ENCODE data around the gene SLC39A11.
"Not testable (repeated sequence)": the region's sequence is repeated elsewhere in the genome, so short reads cannot be mapped to it uniquely, and the experiment has no call there.

Gene SLC39A11

GRCh38 chr17:73013816-73014663 lies 78.4 kb downstream of the SLC39A11 start:
- no peak for DNase-seq (ENCODE audit: extremely low read depth in 1 of 2, low read depth in 1 of 2)

GRCh38 chr17:73013301-73013700 lies 79.2 kb downstream of the SLC39A11 start:
- no peak for DNase-seq (ENCODE audit: extremely low read depth in 1 of 2, low read depth in 1 of 2)

GRCh38 chr17:73011016-73011486 lies 81.4 kb downstream of the SLC39A11 start:
- DNase-seq (ENCODE audit: extremely low read depth in 1 of 2, low read depth in 1 of 2) = no peak

GRCh38 chr17:73010414-73010813 lies 82.1 kb downstream of the SLC39A11 start:
- no peak for DNase-seq (ENCODE audit: extremely low read depth in 1 of 2, low read depth in 1 of 2)

GRCh38 chr17:73007407-73007806 lies 85.1 kb downstream of the SLC39A11 start:
- DNase-seq (ENCODE audit: extremely low read depth in 1 of 2, low read depth in 1 of 2) = no peak

GRCh38 chr17:73005360-73005759 lies 87.1 kb downstream of the SLC39A11 start:
- no peak for DNase-seq (ENCODE audit: extremely low read depth in 1 of 2, low read depth in 1 of 2)

- no peak for DNase-seq (ENCODE audit: extremely low read depth in 1 of 2, low read depth in 1 of 2)
Observed at GRCh38 chr17:73003487-73003886, 89.0 kb downstream of the SLC39A11 start.

- no peak for DNase-seq (ENCODE audit: extremely low read depth in 1 of 2, low read depth in 1 of 2)
Observed at GRCh38 chr17:73000832-73001231, 91.7 kb downstream of the SLC39A11 start.

- DNase-seq (ENCODE audit: extremely low read depth in 1 of 2, low read depth in 1 of 2) = not testable (repeated sequence)
Observed at GRCh38 chr17:72999474-72999873, 93.0 kb downstream of the SLC39A11 start.

- no peak for DNase-seq (ENCODE audit: extremely low read depth in 1 of 2, low read depth in 1 of 2)
Observed at GRCh38 chr17:72998343-72998742, 94.1 kb downstream of the SLC39A11 start.

GRCh38 chr17:72997559-72997958 lies 94.9 kb downstream of the SLC39A11 start:
- no peak for DNase-seq (ENCODE audit: extremely low read depth in 1 of 2, low read depth in 1 of 2)

GRCh38 chr17:72996791-72997190 lies 95.7 kb downstream of the SLC39A11 start:
- no peak for DNase-seq (ENCODE audit: extremely low read depth in 1 of 2, low read depth in 1 of 2)

GRCh38 chr17:72995008-72995656 lies 97.4 kb downstream of the SLC39A11 start:
- no peak for DNase-seq (ENCODE audit: extremely low read depth in 1 of 2, low read depth in 1 of 2)

- DNase-seq (ENCODE audit: extremely low read depth in 1 of 2, low read depth in 1 of 2) = peak in 1 of 2 donors; percentile 5
Observed at GRCh38 chr17:72992783-72993467, 99.6 kb downstream of the SLC39A11 start.

GRCh38 chr17:72991651-72992050 lies 100.8 kb downstream of the SLC39A11 start:
- DNase-seq (ENCODE audit: extremely low read depth in 1 of 2, low read depth in 1 of 2) = no peak

GRCh38 chr17:72989074-72989610 lies 103.3 kb downstream of the SLC39A11 start:
- DNase-seq (ENCODE audit: extremely low read depth in 1 of 2, low read depth in 1 of 2) = no peak

GRCh38 chr17:72988451-72988850 lies 104.0 kb downstream of the SLC39A11 start:
- no peak for DNase-seq (ENCODE audit: extremely low read depth in 1 of 2, low read depth in 1 of 2)

GRCh38 chr17:72987166-72987565 lies 105.3 kb downstream of the SLC39A11 start:
- DNase-seq (ENCODE audit: extremely low read depth in 1 of 2, low read depth in 1 of 2) = no peak

- DNase-seq (ENCODE audit: extremely low read depth in 1 of 2, low read depth in 1 of 2) = peak; percentile 17 to 30
Observed at GRCh38 chr17:72985882-72986720, 106.4 kb downstream of the SLC39A11 start.

GRCh38 chr17:72984926-72985325 lies 107.6 kb downstream of the SLC39A11 start:
- DNase-seq (ENCODE audit: extremely low read depth in 1 of 2, low read depth in 1 of 2) = no peak

All from stimulated activated CD8-positive, alpha-beta memory T cell treated with anti-CD3 and anti-CD28 coated beads, Interleukin-7, amount 100 ng/mL, for 48 hours (primary cell).